GM04504 (cell line): ENCODE measurements around the gene ACAP3.

Experiments
- DNase-seq: peaks from one replicate; pipeline ENCODE4 v3.0.0-alpha.2; 2012; ENCODE audit warnings: low read depth

Gene ACAP3

DNA sequence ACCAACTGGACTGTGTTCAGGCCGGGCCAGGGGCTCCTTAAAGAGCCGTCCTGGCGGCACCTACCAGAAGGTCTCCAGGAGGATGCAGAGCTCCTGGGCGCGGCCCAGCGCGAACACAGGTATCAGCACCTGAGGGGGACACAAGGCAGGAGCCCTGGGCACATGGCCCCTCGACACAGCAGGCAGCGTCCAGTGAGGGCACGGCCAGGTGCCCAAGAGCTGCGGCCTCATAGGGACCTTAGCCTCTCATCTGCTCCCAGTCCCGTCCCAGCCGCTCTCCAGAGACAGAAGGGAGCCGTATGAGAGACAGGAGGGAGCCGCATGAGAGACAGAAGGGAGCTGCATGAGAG, 6.5 kb upstream of the ACAP3 start:
- DNase-seq = no peak

DNA sequence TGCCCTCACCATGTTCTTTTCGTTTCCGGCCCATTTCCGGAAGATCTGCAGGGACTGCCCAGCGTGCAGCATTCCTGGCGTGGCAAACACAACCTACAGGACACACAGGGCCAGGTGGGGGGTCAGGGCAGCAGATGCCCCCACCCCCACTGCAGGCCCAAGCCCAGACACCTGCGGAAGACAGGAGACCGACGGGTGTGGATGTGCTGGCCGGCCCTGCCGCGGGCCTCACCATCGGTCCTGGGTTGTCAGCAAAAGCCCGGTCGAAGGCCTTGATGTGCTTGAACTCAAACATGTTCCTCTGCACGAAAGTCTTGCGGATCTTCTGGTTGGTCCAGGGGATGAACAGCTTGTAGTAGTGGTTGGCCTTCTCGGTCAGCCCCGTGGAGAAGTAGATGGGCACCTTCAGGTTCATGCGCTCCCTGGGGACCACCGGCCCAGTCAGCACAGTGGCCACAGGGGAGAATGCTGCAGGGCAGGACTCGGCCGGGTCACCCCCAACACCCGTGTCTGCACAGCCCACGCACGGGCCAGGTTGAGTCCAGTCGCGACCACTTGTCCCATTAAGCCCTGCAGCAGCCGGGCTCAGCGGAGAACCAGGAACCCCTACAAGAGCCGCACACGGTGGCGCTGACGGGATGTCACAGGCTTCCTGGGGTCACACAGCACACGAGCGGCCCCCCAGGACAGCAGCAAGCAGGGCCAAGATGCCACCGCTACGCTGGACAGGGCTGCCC, 5.9 kb upstream of the ACAP3 start:
- no peak for DNase-seq

DNA sequence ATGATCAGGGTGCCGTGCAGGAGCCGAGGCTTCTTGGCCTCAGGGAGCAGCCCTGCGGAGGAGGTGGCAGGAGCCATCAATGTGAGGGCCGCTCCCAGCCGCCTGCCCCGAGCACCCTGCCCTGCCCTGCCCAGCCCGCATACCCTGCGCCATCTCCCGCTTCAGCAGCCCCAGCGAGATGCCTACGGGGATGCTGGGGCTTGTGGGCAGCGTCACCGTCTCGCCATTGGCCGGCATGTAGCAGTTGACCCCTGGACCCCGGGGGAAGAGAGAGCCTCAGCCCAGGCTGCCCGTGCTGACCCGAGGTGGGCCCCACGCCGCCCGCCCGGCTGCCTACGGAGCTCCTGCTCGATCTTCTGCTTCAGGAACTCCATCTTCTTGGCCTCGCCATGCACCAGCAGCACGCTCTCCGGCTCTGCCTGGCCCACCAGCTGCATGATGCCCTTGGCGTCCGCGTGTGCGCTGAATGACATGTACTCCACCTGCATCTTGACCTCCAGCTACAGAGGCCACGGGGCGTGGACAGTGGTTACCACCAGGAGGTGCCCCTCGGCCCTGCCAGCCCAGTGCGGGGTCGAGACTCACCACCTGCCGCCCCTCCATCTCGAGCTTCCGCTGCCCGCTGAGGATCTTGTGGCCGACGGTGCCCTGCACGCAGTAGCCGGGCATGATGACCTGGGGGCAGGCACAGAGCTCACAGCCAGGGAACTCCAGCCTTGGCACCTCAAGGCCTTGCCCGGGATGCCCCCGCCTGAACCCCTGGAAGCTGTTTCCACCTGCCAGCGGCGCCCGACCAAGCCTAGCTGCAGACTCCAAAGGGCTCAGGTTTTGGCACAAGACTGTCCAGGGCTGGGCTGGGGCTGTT, 5.0 kb upstream of the ACAP3 start:
- DNase-seq = no peak

DNA sequence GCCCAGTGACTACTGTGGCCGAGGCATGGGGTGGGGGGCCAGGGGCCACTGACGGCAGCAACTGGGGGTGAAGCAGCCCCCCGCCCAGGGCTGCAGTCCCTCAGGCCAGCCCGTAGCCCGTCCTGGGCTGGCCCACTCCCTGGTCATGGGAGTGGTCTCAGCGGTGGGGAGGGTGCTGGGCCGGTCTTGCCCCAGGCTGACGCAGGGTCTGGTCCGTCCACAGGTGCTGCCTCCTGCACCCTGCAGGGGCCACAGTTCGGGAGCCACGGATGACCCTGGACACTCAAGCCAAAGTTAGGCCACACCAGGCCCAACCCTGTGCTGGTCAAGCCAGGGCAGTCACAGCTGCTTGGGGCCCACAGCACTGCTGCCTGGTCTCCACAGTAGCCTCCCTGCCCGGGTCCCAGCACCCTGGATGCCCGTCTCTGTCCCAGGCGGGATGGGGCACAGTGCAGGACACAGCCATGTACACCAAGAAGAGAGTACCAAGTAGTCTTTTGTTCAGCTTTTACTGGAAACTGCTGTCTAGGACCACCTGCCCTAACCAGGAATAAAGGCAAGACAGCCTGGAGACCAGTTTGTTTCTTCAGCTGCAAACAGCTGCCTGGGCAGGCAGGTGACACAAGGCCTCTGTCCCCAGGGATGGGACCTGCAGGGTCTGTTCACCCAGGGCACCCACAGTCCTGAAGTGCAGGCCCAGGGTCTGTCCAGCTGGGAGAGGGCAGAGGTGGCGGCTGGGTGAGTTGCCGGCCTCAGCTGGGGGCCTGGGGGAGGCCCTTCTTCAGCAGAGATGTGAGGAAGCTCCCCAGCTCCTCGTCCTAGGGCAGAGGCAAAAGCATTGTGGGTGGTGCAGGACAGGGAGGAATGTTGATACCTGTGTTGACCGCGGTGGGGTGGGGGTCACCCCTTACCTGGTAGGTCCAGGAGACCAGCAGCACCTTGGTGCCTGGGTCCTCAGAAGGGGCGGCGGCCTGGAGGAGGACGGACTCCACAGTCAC, 3.7 kb upstream of the ACAP3 start:
- no peak for DNase-seq

DNA sequence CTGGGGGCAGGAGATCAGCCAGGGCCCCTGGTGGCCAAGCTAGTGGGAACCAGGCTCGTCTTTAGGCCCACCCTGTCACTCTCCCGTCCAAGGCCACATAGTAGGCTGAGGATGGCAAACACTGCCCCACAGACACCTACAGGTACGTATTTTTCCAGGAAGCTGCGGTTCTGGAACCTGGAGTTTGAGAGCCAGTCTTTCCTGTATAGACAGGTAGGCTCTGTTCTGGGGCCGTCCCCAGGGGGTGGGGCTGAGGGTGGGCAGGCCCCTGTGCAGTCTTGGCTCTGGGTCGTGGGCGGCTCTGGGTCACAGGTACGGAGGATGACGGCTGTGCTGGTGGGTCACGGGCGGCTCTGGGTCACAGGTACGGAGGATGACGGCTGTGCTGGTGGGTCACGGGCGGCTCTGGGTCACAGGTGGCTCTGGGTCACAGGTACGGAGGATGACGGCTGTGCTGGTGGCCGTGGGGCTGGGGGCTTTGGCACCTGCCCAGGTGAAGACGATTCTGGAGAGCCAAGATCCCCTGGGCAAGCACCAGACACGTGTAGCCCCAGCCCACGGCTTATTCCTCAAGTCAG, 2.8 kb upstream of the ACAP3 start:
- DNase-seq = no peak

DNA sequence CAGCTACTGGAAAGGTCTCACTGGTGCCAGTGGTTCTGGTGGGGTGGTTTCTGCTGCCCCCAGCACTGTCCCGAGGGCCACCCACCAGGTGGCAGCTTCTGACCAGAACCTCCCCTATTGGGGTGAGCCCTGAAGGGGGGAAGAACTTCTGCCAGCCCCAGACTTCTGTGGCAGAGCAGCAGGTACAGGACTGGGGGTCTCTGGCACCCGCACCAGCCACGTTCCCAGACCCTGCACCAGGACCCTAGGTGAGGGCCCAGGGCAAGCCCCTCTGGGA, 2.3 kb upstream of the ACAP3 start:
- no peak for DNase-seq

DNA sequence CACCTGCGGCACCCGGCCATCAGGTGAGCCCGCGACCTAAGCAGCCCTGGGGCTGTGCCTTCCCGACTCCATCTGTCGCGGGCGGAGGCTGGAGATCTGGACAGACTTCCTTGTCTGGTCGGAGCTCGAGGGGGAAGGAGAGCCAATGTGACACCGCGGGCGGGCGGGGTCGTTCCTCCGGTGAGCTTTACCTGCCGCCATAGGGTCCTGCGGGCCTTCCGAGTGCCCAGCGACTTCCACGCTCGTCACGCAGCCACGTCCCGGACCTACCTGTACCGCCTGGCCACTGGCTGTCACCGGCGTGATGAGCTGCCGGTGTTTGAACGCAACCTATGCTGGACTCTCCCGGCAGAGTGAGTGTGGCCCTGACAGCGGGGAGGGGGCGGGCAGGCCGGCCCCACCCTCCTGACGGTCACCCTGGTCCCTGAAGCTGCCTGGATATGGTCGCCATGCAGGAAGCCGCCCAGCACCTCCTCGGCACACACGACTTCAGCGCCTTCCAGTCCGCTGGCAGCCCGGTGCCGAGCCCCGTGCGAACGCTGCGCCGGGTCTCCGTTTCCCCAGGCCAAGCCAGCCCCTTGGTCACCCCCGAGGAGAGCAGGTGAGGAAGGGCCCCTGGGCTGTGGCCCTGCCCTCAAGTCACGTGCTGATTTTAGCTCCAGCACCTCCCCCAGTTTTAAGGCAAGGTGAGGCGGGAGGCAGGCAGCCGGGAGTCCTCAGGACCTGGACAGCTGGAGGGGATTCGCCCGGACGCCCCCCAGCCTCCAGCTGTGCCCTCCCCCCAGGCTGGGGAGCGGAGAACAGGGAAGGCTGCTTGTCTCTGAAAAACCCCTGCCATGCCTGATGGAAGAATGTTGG, 1.8 kb upstream of the ACAP3 start:
- DNase-seq = no peak

DNA sequence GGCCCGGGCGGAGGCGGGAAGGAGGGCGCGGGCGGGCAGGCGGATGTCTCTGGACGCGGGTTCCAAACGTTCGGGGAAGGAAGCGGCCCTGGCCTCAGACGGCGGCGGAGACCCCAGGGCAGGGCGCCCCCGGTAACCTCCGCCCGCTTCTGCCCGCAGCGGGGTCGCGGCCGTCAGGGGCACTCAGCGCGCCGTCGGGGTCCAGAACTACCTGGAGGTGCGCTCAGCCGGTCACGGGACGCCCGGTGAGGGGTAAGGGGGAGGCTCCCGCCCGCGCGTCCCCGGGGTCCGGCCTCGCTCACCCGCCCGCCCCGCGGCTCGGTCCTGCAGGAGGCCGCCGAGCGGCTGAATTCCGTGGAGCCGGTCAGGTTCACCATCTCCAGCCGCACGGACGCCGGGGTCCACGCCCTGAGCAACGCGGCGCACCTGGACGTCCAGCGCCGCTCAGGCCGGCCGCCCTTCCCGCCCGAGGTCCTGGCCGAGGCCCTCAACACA, 1.1 kb upstream of the ACAP3 start:
- DNase-seq = no peak

DNA sequence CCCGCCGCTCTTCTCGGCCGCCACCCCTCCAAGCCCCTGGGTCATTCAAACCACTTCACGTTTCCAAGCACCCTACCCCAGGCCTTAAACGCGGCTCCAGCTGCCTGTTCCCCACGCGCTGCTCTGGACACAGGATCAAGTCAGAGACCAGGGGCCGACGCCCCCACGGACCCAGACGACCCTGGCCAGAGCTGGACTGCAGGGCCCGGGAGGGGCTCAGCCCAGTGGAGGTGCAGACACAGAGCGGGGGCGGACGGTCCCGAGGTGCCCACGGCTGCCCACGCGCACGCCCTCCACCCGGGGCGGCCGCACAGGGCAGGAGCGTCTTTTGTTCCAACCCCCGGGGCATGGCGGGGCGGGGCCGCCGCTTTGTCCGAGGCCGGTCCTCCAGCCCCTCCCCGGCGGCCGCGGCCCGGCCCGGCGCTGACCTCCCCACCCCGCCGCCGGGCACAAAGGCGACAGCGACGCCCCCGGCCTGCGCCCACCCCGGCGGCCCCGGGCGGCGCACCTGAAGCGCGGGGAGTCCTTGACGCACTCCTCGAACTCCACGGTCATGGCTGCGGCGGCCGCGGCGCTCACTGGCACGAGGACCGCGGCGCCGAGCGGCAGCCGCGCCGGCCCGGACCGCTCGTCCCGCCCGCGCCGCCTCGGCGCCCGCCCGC, 338 bp downstream of the ACAP3 start:
- no peak for DNase-seq

DNA sequence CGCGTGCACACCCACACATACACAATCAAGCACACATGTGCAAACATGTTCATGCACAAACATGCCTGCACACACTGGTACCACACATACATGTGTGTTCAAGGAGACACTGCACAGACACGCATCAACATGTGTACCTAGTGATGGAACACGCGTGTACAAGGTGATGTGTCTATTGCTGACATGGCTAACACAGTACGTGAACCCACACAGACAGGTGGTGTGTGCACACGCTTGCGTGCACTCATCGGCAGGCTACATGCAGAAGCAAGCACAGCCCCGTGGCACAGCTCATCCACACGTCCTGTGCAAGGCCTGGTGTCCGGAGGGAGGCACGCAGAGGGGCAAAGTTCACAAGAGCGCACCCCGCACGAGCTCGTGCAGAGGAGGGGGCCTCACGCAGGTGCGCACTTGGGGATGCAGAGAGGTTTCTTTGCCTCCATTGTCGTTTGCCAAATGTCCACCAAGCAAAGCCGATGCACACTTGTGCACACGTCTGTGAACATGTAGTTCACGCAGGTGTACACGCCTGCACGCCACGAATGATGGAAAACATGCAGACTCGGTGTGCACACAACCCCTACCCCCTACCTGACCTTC, 969 bp downstream of the ACAP3 start:
- DNase-seq = no peak

DNA sequence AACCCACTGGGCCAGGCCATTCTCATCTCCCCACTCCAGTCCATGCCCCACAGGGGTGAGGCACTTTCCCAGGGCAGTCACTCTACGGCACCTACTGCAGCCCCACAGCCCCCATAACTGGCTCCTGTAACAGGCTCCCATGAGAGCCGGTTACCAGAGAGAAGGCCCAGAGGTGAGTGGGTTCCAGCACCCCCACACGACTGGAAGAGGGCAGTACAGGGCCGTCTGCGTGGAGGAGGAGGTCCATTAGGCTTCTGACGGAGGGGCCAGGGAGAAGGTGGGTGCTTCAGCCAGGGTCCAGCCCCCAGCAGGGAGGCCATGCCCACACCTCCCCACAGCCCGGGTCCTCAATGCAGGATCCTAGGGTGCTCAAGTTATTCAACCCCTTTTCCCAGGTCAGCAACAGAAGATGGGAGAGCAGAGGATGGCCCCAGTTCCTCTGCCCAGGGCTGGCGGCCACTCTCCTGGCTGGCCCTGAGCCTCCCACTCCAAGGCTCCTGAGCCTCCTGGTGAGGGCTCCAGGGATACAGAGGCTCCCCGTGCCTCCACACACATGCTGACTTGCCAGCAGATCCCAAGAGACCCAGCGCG, 1.6 kb downstream of the ACAP3 start:
- no peak for DNase-seq

DNA sequence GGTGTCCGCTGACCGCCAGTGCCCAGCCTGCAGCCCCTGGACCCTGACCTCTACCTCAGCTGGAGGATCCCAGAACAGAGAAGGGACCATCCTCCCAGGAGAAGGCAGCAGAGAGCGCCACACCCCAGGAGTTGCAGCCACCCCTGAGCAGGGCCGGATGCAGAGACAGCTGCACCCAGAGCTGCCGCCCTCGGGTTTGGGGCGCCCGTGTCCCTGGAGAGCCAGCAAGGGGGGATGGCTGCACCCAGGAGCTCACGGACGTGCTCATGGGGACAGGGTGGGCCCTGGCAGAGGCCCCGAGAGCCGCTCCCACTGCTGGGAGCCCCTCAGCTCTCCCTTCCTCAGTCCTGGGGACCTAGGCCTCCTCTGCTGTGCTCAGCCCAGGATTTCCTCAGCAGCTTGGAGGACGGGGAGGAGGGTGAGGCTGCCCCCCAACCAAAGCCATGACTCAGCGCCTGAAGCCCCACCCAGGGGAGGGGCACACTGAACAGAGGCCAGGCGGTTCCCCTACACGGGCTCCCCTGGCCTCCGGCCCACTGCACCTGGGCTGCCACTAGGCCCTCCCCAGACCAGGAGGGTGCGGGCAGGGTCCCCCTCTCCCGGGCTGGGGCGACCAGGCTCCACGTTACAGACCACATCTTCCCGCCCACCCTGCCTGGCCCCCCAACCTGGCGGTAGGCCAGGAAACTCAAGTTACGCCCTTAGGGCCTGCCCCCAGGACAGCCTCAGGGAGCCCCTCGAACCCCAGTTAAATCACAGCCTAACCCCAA, 2.2 kb downstream of the ACAP3 start:
- DNase-seq = peak; percentile 58

DNA sequence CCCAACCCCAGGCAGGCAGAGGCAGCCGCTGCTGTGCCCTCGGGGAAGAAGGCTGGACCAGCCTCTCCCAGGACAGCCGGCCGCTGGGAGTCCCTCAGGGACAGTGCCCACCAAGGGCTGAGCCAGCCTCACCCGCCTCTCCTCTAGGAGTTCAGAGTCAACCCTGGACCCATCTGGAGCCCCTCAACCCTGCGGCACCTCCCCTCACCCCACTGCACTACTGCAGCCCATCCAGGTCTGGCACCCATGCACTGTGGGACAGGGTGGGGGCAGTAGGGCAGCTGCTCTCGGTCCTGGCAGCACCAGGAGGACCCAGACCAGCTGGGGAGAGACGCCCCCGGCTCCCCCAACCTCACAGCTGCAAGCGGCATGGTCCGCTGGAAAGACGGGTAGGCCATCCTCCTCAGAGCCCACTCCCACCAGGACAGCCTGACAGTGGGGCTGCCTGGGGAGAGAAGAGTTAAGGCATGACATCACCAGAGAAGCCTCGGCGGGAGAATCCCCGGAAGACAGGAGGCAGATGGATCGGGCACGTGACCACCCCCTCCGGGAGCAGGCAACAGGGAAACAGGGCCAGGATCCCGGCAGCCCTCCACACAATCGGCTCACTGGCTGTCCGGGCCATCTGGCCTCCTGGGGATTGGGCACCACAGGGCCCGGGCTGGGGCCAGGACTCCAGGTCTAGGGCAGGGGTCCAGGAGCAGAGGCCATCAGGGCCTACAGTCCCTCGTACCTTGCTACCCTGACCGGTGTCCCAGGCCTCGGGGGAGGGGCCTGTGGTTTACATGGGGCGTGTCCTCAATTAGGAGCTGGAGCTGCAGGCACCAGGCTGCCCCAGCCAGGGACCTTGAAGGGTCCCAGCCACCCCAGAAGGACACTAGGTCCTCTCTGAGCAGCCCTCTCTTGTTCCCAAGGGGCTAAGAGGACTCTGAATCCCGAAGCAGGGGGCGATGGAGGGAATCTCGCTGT, 3.1 kb downstream of the ACAP3 start:
- peak; percentile 65 for DNase-seq

DNA sequence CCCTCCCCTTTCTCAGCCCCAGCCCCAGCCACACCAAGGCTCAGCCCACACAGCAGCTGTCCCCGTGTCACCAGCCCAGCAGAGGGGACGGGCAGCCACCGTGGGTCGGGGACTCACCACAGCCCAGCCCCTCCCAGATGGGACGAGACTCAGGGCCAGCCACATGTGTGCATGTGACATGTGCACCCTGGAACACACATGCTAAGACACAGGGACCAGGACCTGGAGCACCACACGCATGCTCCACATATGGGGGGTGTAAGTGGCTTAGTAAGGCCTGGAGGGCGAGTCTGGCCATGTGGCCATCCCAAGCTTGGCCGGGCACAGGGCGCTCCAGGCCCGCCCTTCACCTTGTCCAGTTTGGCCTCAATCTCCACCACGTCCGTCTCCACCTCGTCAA, 4.0 kb downstream of the ACAP3 start:
- DNase-seq = no peak

DNA sequence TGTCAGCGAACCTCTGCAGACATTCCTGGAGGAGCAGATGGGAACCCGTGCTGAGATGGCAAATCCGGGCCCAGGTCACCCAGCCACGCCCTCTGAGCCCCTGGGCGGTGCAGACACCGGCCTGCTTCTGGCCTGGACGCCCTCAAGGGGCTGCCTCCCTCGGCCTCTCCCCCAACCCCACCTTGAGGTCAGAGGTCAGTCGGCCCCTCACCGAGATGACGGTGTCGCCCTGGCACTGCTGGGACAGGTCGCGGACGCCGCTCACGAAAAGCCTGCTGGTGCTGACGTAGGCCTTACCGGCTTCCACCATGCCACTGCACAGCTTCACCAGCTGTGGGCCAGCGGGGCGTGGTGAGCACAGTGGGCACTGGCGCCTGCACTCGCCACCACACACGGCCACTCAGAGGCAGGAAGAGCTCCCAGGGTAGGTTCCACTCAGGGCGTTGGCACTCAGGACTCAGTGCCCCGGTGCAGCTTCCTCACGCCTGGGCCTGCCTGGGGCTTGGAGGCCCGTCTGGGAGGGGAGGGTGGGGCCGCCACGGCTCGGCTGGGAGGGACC, 4.7 kb downstream of the ACAP3 start:
- no peak for DNase-seq

DNA sequence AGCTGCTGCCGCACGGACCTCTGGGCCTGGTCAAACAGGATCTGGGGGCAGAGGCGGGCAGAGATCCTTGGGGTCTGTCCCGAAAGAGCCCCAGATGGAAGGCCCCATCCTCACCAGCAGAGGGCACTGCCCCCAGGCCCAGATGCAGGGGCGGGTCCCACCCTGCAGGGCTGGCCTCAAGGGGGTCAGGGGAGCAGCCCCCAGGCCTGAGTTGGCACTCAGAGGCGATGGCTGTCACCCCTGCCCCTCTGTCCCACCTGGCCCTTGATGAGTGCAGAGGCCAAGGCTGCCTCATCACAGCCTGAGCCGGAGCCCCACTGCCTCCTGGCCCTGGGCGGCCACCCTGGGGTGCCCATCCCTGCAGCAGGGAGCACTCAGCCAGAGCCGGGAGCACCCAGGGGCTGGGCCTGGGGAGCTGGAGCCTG, 5.7 kb downstream of the ACAP3 start:
- no peak for DNase-seq

DNA sequence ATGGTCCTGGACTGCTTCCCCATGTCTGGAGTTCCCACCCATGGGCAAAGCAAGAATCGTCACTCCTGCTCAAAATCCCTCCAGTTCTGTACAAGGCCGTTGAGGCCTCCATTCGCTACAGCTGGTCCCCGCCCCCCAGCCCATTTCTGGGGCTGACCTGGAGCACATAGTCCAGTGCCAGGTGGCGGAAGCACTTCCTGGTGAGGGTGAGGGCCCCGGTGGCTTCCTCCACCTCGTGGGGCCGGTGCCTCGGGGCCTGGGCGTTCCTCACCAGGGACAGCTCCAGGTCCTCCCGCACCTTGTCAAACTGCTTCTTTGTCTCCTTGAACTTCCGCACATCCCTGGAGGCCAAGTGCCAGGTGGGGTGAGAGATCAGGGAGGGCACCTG, 7.4 kb downstream of the ACAP3 start:
- DNase-seq = no peak
